GM12878 (cell line): Measurements from ENCODE around the gene PTCD2. TPM values are rescaled to one million over a fixed set of nuclear protein-coding genes. Genes with fewer than 3 reads are reported as not detected.

Experiments used
- ATAC-seq: fragments of 200-7000 bp; cut with Tn5 transposase; 3 replicates; pipeline ENCODE4 v1.9.1; 2020; ENCODE audit warnings: mild to moderate bottlenecking, moderate library complexity
- BruUV-seq: library from RNA; stranded (reverse); fragments of 400-500 nt; replicated peaks from 2 replicates; lab custom pipeline; 2021; lab: Mats Ljungman, UMichigan
- CTCF ChIA-PET: fragments of 300-600 bp; sonication (Branson Sonifier 250); formaldehyde crosslinking; extraction: SDS; loops from one replicate; lab custom pipeline; 2021; ENCODE audit warnings: inconsistent platforms; lab: Yijun Ruan, JAX
- POLR2A ChIA-PET: fragments of 350-600 bp; formaldehyde crosslinking; extraction: SDS; loops from one replicate; lab custom pipeline; 2021; ENCODE audit warnings: inconsistent platforms; lab: Charles Lee
- RAD21 ChIA-PET: fragments of 300-600 bp; sonication (Branson Sonifier 250); formaldehyde crosslinking; loops from one replicate; lab custom pipeline; 2023; ENCODE audit warnings: antibody characterized with exemption; ENCODE audit not compliant: unreplicated experiment; lab: Charles Lee
- SMC1A ChIA-PET: fragments of 300-600 bp; sonication (Branson Sonifier 250); formaldehyde crosslinking; loops from one replicate; lab custom pipeline; 2023; ENCODE audit not compliant: unreplicated experiment, uncharacterized antibody; lab: Charles Lee
- DNase-seq: peaks from one replicate; pipeline ENCODE4 v3.0.0-alpha.2; 2011; ENCODE audit warnings: low read depth, low spot score
- FAIRE-seq: peaks from 3 replicates; lab custom pipeline; 2011; peaks lifted over from hg19 to GRCh38; lab: Jason Lieb, UNC
- H2AFZ ChIP-seq: 2 replicates; pipeline ENCODE4 v1.6.0; 2011; ENCODE audit warnings: low read depth, low read length, control low read depth; ENCODE audit not compliant: control insufficient read depth
- H3K27ac ChIP-seq: 2 replicates; pipeline ENCODE4 v1.5.1; 2011; ENCODE audit warnings: control low read depth; ENCODE audit not compliant: control insufficient read depth, insufficient read depth
- H3K27me3 ChIP-seq, 2 experiments: replicated peaks in 1 of 2; 2 replicates each; pipeline versions ENCODE4 v1.6.0 to v1.6.1; 2011; ENCODE audit warnings: low read length in 1 of 2; ENCODE audit not compliant: control insufficient read depth in 2 of 2, insufficient read depth in 2 of 2
- H3K36me3 ChIP-seq, 2 experiments: 2 replicates each; pipeline ENCODE4 v1.5.1; 2011; ENCODE audit warnings: low read length in 1 of 2; ENCODE audit not compliant: control insufficient read depth in 2 of 2, insufficient read depth in 2 of 2
- H3K4me1 ChIP-seq: 2 replicates; pipeline ENCODE4 v1.6.1; 2011; ENCODE audit warnings: mild to moderate bottlenecking, low read length, moderate library complexity, mixed read lengths; ENCODE audit not compliant: control insufficient read depth, insufficient read depth
- H3K4me2 ChIP-seq: 2 replicates; pipeline ENCODE4 v1.6.0; 2011; ENCODE audit warnings: control low read depth; ENCODE audit not compliant: control insufficient read depth, insufficient read depth
- H3K4me3 ChIP-seq: fragments of 200-600 bp; sonication (generic); 2 replicates; pipeline ENCODE4 v1.5.1; 2016
- H3K79me2 ChIP-seq: 2 replicates; pipeline ENCODE4 v1.6.0; 2011; ENCODE audit warnings: low read length; ENCODE audit not compliant: control insufficient read depth, insufficient read depth
- H3K9ac ChIP-seq: 2 replicates; pipeline ENCODE4 v1.8.0; 2011; ENCODE audit warnings: low read length, control low read depth, mixed read lengths; ENCODE audit not compliant: control insufficient read depth, insufficient read depth
- H3K9me3 ChIP-seq: replicated peaks from 3 replicates; pipeline ENCODE4 v1.5.1; 2011; ENCODE audit warnings: mild to moderate bottlenecking, low read length; ENCODE audit not compliant: control insufficient read depth, insufficient read depth
- H4K20me1 ChIP-seq: 2 replicates; pipeline ENCODE4 v1.6.0; 2011; ENCODE audit not compliant: control insufficient read depth, insufficient read depth
- FOS ChIP-seq: IDR thresholded peaks from 3 replicates; pipeline ENCODE4 v1.6.1; 2011; ENCODE audit warnings: borderline replicate concordance; ENCODE audit not compliant: insufficient read length; ENCODE audit errors: extremely low read depth
- HDGF ChIP-seq: fragments of 450-650 bp; IDR thresholded peaks from 2 replicates; pipeline ENCODE4 v1.6.1; 2016; ENCODE audit warnings: antibody characterized with exemption
- JUND ChIP-seq: IDR thresholded peaks from 2 replicates; pipeline ENCODE4 v1.6.1; 2012; ENCODE audit warnings: low read depth, mild to moderate bottlenecking, low read length, improper control_type of control experiment, moderate library complexity
- KAT2A ChIP-seq: conservative IDR thresholded peaks from 2 replicates; pipeline ENCODE4 v1.6.1; 2011; ENCODE audit warnings: low read depth, low read length; ENCODE audit not compliant: control insufficient read depth
- MTA3 ChIP-seq: IDR thresholded peaks from 2 replicates; pipeline ENCODE4 v1.6.1; 2012; ENCODE audit warnings: low read length, inconsistent platforms, borderline replicate concordance
- NKRF ChIP-seq: fragments of 450-650 bp; conservative IDR thresholded peaks from 2 replicates; pipeline ENCODE4 v1.6.1; 2017; ENCODE audit warnings: mild to moderate bottlenecking, moderate library complexity
- POU2F2 ChIP-seq: IDR thresholded peaks from 3 replicates; pipeline ENCODE4 v1.6.1; 2011; ENCODE audit warnings: low read depth, mild to moderate bottlenecking, low read length, borderline replicate concordance
- TCF3 ChIP-seq: IDR thresholded peaks from 2 replicates; pipeline ENCODE4 v1.6.1; 2012; ENCODE audit warnings: low read depth, mild to moderate bottlenecking, low read length, borderline replicate concordance; ENCODE audit not compliant: insufficient read depth
- USF2 ChIP-seq: IDR thresholded peaks from 2 replicates; pipeline ENCODE4 v1.6.1; 2011; ENCODE audit warnings: low read depth, low read length, improper control_type of control experiment, borderline replicate concordance
- ZNF217 ChIP-seq: fragments of 450-650 bp; IDR thresholded peaks from 2 replicates; pipeline ENCODE4 v1.6.1; 2017; ENCODE audit warnings: antibody characterized with exemption, mild to moderate bottlenecking
- WGBS: methylation state at CpG from one replicate; pipeline ENCODE4 v1.1.6; 2016; ENCODE audit warnings: low lambda C conversion rate; ENCODE audit not compliant: insufficient replicate concordance, insufficient coverage; ENCODE audit errors: missing lambda C conversion rate; 5-methylcytosine and 5-hydroxymethylcytosine counted together
- in situ Hi-C: fragments of 300-500 bp; cut with MboI; formaldehyde crosslinking; loops from 9 replicates; pipeline ENCODE4 v1.14.3; 2018; ENCODE audit warnings: mixed read lengths
- intact Hi-C: fragments of 100-400 bp; cut with micrococcal nuclease; formaldehyde crosslinking; loops from one replicate; pipeline ENCODE4 v1.14.2; 2022; ENCODE audit not compliant: unreplicated experiment
- polyA plus RNA-seq, 11 experiments: library from polyadenylated mRNA; depleted of rRNA in 4 of 11; unstranded in 6 of 11; stranded (reverse) in 5 of 11; fragments of >200 nt; fragmentation: Nextera tagmentation in 4 of 11; fragmentation: Illumina TruSeq in 1 of 11; extraction: Ambion mirVana in 4 of 11; extraction: Trizol in 1 of 11; gene quantifications; 1 replicate in 1 of 11; 2 replicates in 10 of 11; pipeline versions ENCODE4 v1.2.1 to v1.2.3, GENCODE V29; 2011 to 2016; ENCODE audit warnings: inconsistent platforms in 2 of 11, missing spikeins in 2 of 11, low read depth in 1 of 11
- total RNA-seq, 4 experiments: library from RNA; depleted of rRNA in 3 of 4; stranded (reverse); fragments of >200 nt in 3 of 4; fragmentation: Illumina TruSeq in 1 of 4; extraction: Trizol in 1 of 4; gene quantifications; 2 replicates each; pipeline versions ENCODE4 v1.2.1 to v1.2.3, GENCODE V29; 2013 to 2021
- TF ChIP-seq, protein P1 (sequence below), 3 experiments: IDR thresholded peaks in 2 of 3; conservative IDR thresholded peaks in 1 of 3; 2 replicates each; pipeline ENCODE4 v1.5.1; 2011; ENCODE audit warnings: low read depth in 3 of 3, low read length in 3 of 3, mild to moderate bottlenecking in 3 of 3, control low read depth in 2 of 3, moderate library complexity in 2 of 3, inconsistent platforms in 1 of 3, mixed read lengths in 1 of 3; ENCODE audit not compliant: control insufficient read depth in 2 of 3, insufficient read depth in 1 of 3; ENCODE audit errors: extremely low read depth in 1 of 3

PTCD2 gene
- total and polyA plus RNA-seq, 10 of the 15 experiments (the other 5 are each of a cell fraction or from before 2014, with no cell fraction given), result 8.7 to 15.0 (median 11.9) TPM

GRCh38 chr5:72273547-72273946 is 46.6 kb upstream of the PTCD2 start (continued):
- TF ChIP-seq NKRF (no peak), USF2 (no peak)

DNA sequence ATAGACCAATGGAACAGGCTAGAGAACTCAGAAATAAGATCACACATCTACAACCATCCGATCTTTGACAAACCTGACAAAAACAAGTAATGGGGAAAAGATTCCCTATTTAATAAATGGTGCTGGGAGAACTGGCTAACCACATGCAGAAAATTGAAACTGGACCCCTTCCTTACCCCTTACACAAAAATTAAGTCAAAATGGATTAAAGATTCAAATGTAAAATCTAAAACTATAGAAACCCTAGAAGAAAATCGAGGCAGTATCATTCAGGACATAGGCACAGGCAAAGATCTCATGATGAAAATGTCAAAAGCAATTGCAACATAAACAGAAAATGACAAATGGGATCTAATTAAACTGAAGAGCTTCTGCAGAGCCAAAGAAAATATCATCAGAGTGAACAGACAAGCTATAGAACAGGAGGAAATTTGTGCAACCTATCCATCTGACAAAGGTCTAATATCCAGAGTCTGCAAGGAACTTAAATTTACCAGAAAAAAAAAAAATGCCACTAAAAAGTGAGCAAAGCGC is 43.9 kb upstream of the PTCD2 start:
- no peak overlapping the region for H3K4me2 ChIP-seq
- BruUV-seq, result no TSS peak
- in situ Hi-C loops, result no loop called here
- no peak overlapping the region for H2AFZ ChIP-seq
- RAD21 ChIA-PET, result interaction anchor here (0.6 kb wide), 1 partner anchor 484 kb away, joined by 3 read pairs; no protein-coding TSS in a partner anchor
- H3K9ac ChIP-seq, result no peak overlapping the region
- SMC1A ChIA-PET, result no interaction called here
- no peak overlapping the region for H3K27ac ChIP-seq
- H4K20me1 ChIP-seq, result no peaks in the 10 kb centered on the region
- peaks cover 0 to 11% of the 10 kb centered on the region in 2 experiments; a peak in 2 of 4 replicates for H3K36me3 ChIP-seq
- no peaks in the 10 kb centered on the region; the same call in 2 of the 3 replicates for H3K9me3 ChIP-seq
- 96% methylated on average over 3 of the region's 3 CpGs for WGBS
- TF ChIP-seq KAT2A (no peak), MTA3 (no peak), POU2F2 (no peak), FOS (no peak), ZNF217 (no peak), JUND (no peak), TCF3 (no peak), HDGF (no peak)
- TF ChIP-seq, protein P1, sequence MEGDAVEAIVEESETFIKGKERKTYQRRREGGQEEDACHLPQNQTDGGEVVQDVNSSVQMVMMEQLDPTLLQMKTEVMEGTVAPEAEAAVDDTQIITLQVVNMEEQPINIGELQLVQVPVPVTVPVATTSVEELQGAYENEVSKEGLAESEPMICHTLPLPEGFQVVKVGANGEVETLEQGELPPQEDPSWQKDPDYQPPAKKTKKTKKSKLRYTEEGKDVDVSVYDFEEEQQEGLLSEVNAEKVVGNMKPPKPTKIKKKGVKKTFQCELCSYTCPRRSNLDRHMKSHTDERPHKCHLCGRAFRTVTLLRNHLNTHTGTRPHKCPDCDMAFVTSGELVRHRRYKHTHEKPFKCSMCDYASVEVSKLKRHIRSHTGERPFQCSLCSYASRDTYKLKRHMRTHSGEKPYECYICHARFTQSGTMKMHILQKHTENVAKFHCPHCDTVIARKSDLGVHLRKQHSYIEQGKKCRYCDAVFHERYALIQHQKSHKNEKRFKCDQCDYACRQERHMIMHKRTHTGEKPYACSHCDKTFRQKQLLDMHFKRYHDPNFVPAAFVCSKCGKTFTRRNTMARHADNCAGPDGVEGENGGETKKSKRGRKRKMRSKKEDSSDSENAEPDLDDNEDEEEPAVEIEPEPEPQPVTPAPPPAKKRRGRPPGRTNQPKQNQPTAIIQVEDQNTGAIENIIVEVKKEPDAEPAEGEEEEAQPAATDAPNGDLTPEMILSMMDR (IDR thresholded peaks at IDR 0.05 in 2 of 3, conservative IDR thresholded peaks at IDR 0.05 in 1 of 3; ENCODE audit: control insufficient read depth in 2 of 3, extremely low read depth in 1 of 3, insufficient read depth in 1 of 3, low read depth in 3 of 3, low read length in 3 of 3), result no peak
- H3K79me2 ChIP-seq, result no peaks in the 10 kb centered on the region
- CTCF ChIA-PET, result interaction anchor here (1.1 kb wide), 1 partner anchor 32 kb away, joined by 3 read pairs; no protein-coding TSS in a partner anchor
- intact Hi-C loops, result no loop called here
- no peak for ATAC-seq
- H3K4me3 ChIP-seq, result no peak overlapping the region
- H3K27me3 ChIP-seq, result no peaks in the 10 kb centered on the region
- no peak for DNase-seq
- FAIRE-seq, result no peak
- H3K4me1 ChIP-seq, result no peaks in the 10 kb centered on the region
- POLR2A ChIA-PET, result interaction anchor here (0.7 kb wide), 1 partner anchor 16 kb away, joined by 4 read pairs; no protein-coding TSS in a partner anchor
